HEK293 (cell line): ENCODE results near the gene KCNQ2.

Experiments used
- MYNN ChIP-seq: fragments of 450-650 bp; formaldehyde crosslinking; IDR thresholded peaks from 2 replicates; pipeline ENCODE4 v1.5.1; 2016; ENCODE audit warnings: missing biosample characterization, missing genetic modification characterization, borderline replicate concordance
- ZNF146 ChIP-seq: fragments of 450-650 bp; formaldehyde crosslinking; IDR thresholded peaks from 2 replicates; pipeline ENCODE4 v1.5.1; 2016; ENCODE audit warnings: missing biosample characterization, missing genetic modification characterization
- ZNF555 ChIP-seq: fragments of 450-650 bp; formaldehyde crosslinking; conservative IDR thresholded peaks from 2 replicates; pipeline ENCODE4 v1.5.1; 2017; ENCODE audit warnings: missing biosample characterization, mild to moderate bottlenecking, missing genetic modification characterization, inconsistent platforms
- ZNF580 ChIP-seq: fragments of 450-650 bp; formaldehyde crosslinking; IDR thresholded peaks from 2 replicates; pipeline ENCODE4 v1.5.1; 2016; ENCODE audit warnings: missing biosample characterization, missing genetic modification characterization
- TF ChIP-seq, protein P1 (sequence below): fragments of 450-650 bp; formaldehyde crosslinking; IDR thresholded peaks from 2 replicates; pipeline ENCODE4 v1.5.1; 2017; ENCODE audit warnings: missing biosample characterization, mild to moderate bottlenecking, missing genetic modification characterization, moderate library complexity

DNA sequence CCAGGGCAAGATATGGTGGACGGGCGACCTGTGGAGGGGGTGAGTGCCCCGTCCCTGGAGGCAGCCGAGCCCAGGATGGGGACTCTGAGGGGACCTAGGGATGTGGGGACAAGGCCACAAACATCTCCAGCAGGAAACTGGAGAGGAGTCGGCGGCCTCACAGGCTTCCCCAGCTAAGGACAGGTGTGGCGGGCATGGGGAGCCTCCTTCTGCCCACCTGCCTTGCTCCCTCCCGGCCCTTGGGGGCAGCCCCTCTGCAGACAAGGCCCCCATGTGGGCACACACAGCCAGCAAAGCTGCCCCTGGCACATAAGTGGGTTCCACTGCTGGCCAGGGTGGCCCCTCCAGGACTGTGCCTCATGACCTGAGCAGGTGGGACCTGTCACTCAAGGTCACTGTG, 115.9 kb downstream of the KCNQ2 start:
- TF ChIP-seq, protein P1, sequence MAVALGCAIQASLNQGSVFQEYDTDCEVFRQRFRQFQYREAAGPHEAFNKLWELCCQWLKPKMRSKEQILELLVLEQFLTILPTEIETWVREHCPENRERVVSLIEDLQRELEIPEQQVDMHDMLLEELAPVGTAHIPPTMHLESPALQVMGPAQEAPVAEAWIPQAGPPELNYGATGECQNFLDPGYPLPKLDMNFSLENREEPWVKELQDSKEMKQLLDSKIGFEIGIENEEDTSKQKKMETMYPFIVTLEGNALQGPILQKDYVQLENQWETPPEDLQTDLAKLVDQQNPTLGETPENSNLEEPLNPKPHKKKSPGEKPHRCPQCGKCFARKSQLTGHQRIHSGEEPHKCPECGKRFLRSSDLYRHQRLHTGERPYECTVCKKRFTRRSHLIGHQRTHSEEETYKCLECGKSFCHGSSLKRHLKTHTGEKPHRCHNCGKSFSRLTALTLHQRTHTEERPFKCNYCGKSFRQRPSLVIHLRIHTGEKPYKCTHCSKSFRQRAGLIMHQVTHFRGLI (tag by site-specific recombination): no peak
- TF ChIP-seq ZNF580 (tag by site-specific recombination): no peak
- TF ChIP-seq ZNF555: no peak
- TF ChIP-seq ZNF146 (tag by site-specific recombination): no peak
- TF ChIP-seq MYNN (tag by site-specific recombination): no peak
